Left lung (tissue), 10 donors: Measurements from ENCODE around the gene PRTN3. TPM values are rescaled to one million over a fixed set of nuclear protein-coding genes. Genes with fewer than 3 reads are reported as not detected.
A peak's percentile ranks its signal among the peaks of the same experiment; 100 is the strongest.

Source experiments
- ATAC-seq: fragments of 200-7000 bp; cut with Tn5 transposase; one replicate; pipeline ENCODE4 v1.9.1; 2020; ENCODE audit warnings: moderate library complexity
- DNase-seq, 4 donors: peaks; one replicate each; pipeline ENCODE4 v3.0.0-alpha.2; 2013 to 2020
- H3K27ac ChIP-seq, 2 donors: fragments of 200-600 bp; sonication (generic) in 1 of 2; one replicate each; pipeline versions ENCODE4 v1.5.0 to v1.8.0; 2020 to 2021
- H3K27me3 ChIP-seq, 2 donors: fragments of 200-600 bp; sonication (generic) in 1 of 2; one replicate each; pipeline versions ENCODE4 v1.5.0 to v1.8.0; 2020 to 2021
- H3K36me3 ChIP-seq, 2 donors: fragments of 200-600 bp; sonication (generic) in 1 of 2; one replicate each; pipeline versions ENCODE4 v1.5.0 to v1.8.0; 2020 to 2021
- H3K4me1 ChIP-seq, 2 donors: fragments of 200-600 bp; one replicate each; pipeline ENCODE4 v1.8.0; 2021
- H3K4me3 ChIP-seq, 2 donors: fragments of 200-600 bp; sonication (generic) in 1 of 2; one replicate each; pipeline versions ENCODE4 v1.5.0 to v1.8.0; 2020 to 2021; ENCODE audit warnings: mild to moderate bottlenecking in 1 of 2
- H3K9me3 ChIP-seq, 2 donors: fragments of 200-600 bp; sonication (generic) in 1 of 2; one replicate each; pipeline versions ENCODE4 v1.5.0 to v1.8.0; 2020 to 2021
- intact Hi-C, 2 donors: fragments of 100-400 bp; cut with DNase I; formaldehyde crosslinking; loops; one replicate each; pipeline versions ENCODE4 v1.11.2 to v1.14.2; 2022
- polyA plus RNA-seq, 6 donors: library from polyadenylated mRNA; unstranded; fragments of 120-200 nt; gene quantifications; one replicate each; pipeline ENCODE4 v1.2.1, GENCODE V29; 2013; ENCODE audit not compliant: insufficient read length in 6 of 6
- total RNA-seq, 2 donors: library from RNA; stranded (reverse); fragmentation: NEBNext Ultra II Directional; extraction: Animal tissue kit (Norgen Biotek cat#: 25700); gene quantifications; one replicate each; pipeline ENCODE4 v1.2.1, GENCODE V29; 2021
- TF ChIP-seq, protein P1 (sequence below), 2 donors: fragments of 200-600 bp; sonication (generic) in 1 of 2; IDR thresholded peaks; one replicate each; pipeline versions ENCODE4 v1.5.0 to v1.8.0; 2021; ENCODE audit warnings: antibody characterized with exemption in 2 of 2
- donor health status: DM: no; HTN: yes; CAD: no.
- donor health status: DM: no; HTN: no; CAD: no.

Gene PRTN3
- total and polyA plus RNA-seq, 8 donors, result 0.55 to 3.8 (median 2.4) TPM

- no peaks in the 10 kb centered on the region for H3K27me3 ChIP-seq
- H3K36me3 ChIP-seq, result peaks cover 0 to 55% of the 10 kb centered on the region in 2 donors
- no peak overlapping the region for H3K4me3 ChIP-seq
- peak; percentile 63 for ATAC-seq
- intact Hi-C loops, result no loop called here
- H3K9me3 ChIP-seq, result no peaks in the 10 kb centered on the region
- H3K4me1 ChIP-seq, result peaks cover 0 to 25% of the 10 kb centered on the region in 2 donors
- H3K27ac ChIP-seq, result peak overlapping the region; percentile 37 to 78
- peak in 3 of 4 donors; percentile 80 to 91 (median 83) for DNase-seq
- TF ChIP-seq, protein P1, sequence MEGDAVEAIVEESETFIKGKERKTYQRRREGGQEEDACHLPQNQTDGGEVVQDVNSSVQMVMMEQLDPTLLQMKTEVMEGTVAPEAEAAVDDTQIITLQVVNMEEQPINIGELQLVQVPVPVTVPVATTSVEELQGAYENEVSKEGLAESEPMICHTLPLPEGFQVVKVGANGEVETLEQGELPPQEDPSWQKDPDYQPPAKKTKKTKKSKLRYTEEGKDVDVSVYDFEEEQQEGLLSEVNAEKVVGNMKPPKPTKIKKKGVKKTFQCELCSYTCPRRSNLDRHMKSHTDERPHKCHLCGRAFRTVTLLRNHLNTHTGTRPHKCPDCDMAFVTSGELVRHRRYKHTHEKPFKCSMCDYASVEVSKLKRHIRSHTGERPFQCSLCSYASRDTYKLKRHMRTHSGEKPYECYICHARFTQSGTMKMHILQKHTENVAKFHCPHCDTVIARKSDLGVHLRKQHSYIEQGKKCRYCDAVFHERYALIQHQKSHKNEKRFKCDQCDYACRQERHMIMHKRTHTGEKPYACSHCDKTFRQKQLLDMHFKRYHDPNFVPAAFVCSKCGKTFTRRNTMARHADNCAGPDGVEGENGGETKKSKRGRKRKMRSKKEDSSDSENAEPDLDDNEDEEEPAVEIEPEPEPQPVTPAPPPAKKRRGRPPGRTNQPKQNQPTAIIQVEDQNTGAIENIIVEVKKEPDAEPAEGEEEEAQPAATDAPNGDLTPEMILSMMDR (IDR thresholded peaks at IDR 0.05), result no peak
Measured at GRCh38 chr19:869245-870177, 28.7 kb downstream of the PRTN3 start.

GRCh38 chr19:870314-870713, 29.5 kb downstream of the PRTN3 start:
- H3K36me3 ChIP-seq, result peaks cover 0 to 63% of the 10 kb centered on the region in 2 donors

GRCh38 chr19:870963-871401, 30.2 kb downstream of the PRTN3 start:
- H3K4me1 ChIP-seq, result peaks cover 0 to 25% of the 10 kb centered on the region in 2 donors
- TF ChIP-seq, protein P1 (IDR thresholded peaks at IDR 0.05), result no peak
- intact Hi-C loops, result no loop called here
- ATAC-seq, result no peak
- no peaks in the 10 kb centered on the region for H3K9me3 ChIP-seq
- H3K27ac ChIP-seq, result peak overlapping the region in 1 of 2 donors; percentile 3
- peaks cover 0 to 69% of the 10 kb centered on the region in 2 donors for H3K36me3 ChIP-seq
- no peaks in the 10 kb centered on the region for H3K27me3 ChIP-seq
- H3K4me3 ChIP-seq, result no peak overlapping the region
- DNase-seq, result peak in 2 of 4 donors; percentile 67 to 82

More at GRCh38 chr19:870314-870713, 29.5 kb downstream of the PRTN3 start:
- TF ChIP-seq, protein P1 (IDR thresholded peaks at IDR 0.05), result no peak
- ATAC-seq (no peak), DNase-seq (no peak)
- H3K27ac ChIP-seq, result peak overlapping the region in 1 of 2 donors; percentile 78
- intact Hi-C loops, result no loop called here
- H3K4me3 ChIP-seq, result no peak overlapping the region
- peaks cover 0 to 25% of the 10 kb centered on the region in 2 donors for H3K4me1 ChIP-seq
- no peaks in the 10 kb centered on the region for H3K27me3 ChIP-seq
- H3K9me3 ChIP-seq, result no peaks in the 10 kb centered on the region

DNA sequence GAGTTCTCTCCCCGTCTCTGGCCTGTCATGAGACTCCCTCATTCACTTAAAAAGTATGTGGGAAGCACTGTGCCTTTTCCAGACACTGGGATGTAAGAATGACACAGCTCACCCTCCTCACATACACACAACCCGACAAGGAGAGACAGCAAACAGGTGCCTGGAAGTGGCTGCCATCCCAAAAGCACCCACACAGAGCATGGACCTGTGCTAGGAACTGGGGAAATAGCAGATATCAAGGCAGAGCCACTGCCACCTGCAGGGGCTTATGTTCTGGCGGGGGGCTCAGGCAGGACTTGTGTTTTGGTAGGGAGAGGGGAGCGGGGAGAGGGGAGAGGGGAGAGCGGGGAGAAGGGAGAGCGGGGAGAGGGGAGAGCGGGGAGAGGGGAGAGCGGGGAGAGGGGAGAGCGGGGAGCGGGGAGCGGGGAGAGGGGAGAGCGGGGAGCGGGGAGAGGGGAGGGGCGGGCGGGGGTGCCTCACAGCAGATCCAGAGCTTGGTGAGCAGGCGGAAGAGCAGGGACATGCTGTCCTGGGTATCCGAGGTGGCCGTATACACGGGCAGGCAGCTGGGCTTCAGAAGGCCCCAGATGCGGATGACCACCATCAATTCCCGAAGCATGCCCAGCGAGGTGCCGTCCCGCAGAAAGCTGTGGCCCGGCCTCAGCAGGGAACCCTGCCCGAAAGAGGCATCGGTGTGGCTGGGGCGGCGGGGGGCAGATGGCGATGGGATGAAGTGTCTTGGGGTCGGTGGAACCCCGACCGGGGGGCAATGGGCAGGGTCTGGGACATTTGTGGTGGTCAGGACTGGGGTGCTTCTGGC, 30.9 kb downstream of the PRTN3 start:
- DNase-seq, result no peak
- Histone ChIP-seq H3K36me3 (peaks cover 0 to 76% of the 10 kb centered on the region in 2 donors), H3K4me1 (peaks cover 0 to 25% of the 10 kb centered on the region in 2 donors), H3K27ac (peak overlapping the region; percentile 3 to 61), H3K4me3 (no peak overlapping the region), H3K27me3 (no peaks in the 10 kb centered on the region), H3K9me3 (no peaks in the 10 kb centered on the region)
- no peak for ATAC-seq
- TF ChIP-seq, protein P1 (IDR thresholded peaks at IDR 0.05), result no peak
- intact Hi-C loops, result no loop called here
